ENCODE results near the gene SSB.

- TF ChIP-seq EZH2 (IDR thresholded peaks at IDR 0.05; ENCODE audit: borderline replicate concordance, low read depth, low read length, severe bottlenecking) (no peak), CTCF (IDR thresholded peaks at IDR 0.05; ENCODE audit: borderline replicate concordance, extremely low read depth, low read length, poor library complexity, severe bottlenecking) (no peak)
Observed at GRCh38 chr2:169790581-169790980, 8.1 kb upstream of the SSB start.
